ENCODE results near the gene AMMECR1. TPM values are rescaled to one million over a fixed set of nuclear protein-coding genes. Genes with fewer than 3 reads are reported as not detected.
A peak's percentile ranks its signal among the peaks of the same experiment; 100 is the strongest.

The AMMECR1 gene
- polyA plus RNA-seq, 12 donors: 7.4 to 12.4 (median 9.3) TPM; not detected in 1

DNA sequence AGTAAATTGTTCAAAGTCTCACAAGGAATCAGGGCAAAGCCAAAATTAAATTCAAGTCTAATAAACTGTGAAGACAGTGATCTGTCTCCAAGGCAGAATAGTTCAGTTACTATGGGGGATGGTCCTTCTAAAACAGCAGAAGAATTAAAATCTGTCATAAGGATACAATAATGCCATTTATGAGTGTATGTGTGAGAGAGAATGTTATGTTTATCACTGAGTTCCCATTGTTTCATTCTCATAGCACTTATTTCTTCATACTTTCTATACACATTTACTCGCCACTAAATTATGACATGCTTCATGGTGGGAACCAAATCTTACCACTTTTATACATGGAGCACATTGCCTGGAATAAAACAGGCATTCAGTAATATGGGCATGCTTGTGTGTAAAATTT, 102.5 kb downstream of the AMMECR1 start:
- no peak for DNase-seq

DNA sequence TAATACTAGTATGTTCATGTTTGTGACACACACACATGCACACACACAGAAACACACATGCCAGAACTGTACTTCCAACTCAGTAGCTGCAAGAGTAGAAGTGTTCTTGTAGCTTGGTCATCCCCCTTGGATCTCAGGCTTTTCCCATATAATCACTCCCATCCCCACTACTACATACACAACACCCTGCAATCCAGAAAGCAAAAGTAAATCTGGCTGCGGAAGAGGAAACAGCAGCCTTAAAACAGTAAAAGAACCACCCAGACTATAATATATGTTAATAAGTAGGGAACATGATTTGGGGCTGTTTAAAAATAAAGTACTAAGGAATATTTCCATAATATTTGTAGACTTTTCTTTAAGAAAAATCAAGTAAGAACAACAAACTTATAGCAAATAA, 103.2 kb downstream of the AMMECR1 start:
- DNase-seq: no peak

DNA sequence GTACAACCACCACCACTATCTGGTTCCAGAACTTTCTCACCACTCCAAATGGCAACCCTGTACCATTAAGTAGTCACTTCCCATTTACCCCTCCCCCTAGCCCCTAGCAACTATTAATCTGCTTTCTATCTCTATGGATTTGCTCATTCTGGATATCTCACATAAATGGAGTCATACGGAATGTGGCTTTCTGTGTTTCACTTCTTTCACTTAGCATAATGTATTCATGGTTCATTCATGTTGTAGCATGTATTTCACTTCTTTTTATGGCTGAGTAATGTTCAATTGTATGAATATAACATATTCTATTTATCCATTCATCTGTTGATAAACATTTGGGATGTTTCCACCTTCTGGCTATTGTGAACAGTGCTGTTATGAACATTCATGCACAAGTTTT, 104.7 kb downstream of the AMMECR1 start:
- DNase-seq: no peak

DNA sequence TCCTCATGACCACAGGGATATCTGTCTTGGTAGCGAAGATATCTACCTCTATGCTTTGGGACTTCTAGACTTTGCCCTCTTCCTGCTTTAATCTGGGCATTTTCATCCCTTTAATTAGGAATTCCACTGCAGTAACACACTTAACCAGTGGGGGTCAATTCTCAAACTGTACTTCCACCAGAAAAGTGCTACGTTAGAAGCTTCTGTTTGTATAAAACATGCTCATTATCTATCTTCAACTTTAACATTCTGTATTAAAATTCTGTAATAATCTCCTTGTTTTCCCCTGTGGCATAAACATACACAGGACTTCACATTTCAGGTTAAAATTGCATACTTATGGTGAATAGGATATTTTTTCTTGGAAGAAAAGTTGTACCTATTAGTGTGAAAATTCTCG, 105.6 kb downstream of the AMMECR1 start:
- DNase-seq: no peak

DNA sequence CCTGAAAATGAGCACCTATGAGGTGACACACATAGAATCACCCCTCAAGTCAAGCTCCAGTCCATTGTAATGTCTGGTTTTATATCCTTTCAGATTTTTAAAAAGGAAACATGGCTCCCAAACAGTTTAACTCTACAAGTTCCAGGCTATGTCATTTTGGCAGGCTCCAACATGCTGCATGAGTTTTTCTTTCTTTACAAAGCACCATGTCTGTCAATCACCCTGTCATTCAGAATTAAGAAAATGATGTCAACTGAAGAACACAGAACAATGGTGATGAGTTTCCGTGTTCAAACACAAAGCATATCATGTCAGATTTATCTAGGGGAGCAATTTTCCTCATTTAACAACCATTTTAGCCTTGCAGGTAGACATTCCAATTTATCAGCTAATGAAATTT, 106.5 kb downstream of the AMMECR1 start:
- no peak for DNase-seq

DNA sequence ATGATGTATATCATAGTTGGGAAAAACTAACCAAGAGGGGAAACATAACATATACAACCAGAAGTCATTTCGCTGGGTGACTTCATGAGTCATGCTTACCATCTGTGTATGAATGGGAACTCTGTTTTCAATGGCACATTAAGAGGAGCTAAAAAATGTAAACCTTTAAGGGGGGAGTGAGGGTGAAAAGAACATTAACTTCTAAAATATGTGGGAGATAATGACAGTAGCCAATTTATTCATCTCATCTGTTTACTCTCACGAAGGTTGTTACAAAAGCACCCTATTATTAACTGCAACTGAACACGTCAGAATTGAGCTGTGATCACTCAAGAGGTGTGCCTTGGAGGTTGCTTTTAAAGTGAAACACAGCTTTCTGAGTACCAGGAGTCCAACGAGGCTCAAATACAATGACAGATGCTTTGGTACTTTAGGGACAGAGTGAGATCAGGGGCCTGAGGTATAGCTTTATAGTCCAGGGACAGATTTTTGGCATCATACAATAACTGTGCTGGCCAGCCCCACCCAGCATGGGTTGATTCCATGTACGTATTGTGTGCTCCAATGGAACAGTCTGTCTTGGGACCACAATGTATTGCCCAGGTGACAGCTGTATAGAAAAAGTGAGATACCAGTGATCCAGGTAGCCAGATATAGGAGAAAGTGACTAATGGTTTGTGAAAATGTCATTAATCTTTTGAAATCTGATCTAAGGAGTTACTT, 107.3 kb downstream of the AMMECR1 start:
- no peak for DNase-seq

DNA sequence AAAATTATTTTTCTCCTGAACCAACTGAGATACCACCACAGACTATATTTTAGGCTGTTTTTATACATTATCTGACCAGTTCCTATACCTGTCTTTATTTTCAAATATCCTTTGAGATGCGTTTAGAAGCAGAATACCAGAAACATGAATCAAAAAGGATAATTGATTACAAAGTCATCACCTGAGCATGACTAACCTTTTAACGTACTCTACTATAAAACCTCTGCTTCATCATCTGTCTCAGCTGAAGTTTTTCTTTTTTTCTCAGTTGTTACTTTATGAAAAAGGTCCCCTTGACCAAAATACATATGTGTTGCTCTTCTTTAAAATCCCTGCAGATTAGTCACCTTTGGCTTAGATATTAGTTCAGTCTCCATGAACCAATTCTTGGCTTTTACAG, 109.8 kb downstream of the AMMECR1 start:
- no peak for DNase-seq

DNA sequence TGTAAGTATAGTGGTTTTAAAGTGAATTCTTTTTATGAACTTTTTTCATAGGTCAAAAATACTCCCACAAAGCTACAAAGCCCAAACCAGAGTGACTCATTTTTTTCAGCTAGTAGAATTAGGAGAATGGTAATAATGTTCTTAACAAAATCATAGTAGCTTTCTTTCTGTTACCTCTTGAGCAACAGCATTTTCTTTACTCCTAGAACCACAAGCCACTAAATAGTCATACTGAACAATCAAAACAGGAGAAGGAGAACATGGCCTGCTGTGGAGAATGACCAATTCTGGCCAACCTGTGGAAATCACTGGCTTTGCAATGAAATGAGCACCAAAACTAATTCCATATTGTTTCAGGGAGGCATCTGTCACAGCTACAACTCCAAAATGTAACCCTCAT, 112.9 kb downstream of the AMMECR1 start:
- DNase-seq: no peak

DNA sequence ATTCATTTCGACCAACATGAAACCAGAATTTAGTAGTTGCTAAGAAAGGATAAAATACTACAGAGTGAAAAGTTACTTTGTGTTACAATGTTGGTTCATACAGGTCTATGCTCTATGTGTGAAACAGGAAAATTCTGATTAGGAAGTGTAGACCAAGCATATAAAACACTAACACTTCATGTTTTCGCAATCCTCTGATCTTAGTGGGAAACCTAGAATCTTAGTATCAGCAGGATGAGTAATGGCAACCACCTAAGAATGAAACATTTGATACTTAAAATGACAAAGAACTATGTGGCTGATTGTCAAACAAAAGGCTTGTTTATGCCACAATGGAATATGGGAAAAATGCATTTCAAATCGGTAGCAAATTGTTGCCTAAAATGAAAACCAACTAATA, 116.1 kb downstream of the AMMECR1 start:
- DNase-seq: no peak

DNA sequence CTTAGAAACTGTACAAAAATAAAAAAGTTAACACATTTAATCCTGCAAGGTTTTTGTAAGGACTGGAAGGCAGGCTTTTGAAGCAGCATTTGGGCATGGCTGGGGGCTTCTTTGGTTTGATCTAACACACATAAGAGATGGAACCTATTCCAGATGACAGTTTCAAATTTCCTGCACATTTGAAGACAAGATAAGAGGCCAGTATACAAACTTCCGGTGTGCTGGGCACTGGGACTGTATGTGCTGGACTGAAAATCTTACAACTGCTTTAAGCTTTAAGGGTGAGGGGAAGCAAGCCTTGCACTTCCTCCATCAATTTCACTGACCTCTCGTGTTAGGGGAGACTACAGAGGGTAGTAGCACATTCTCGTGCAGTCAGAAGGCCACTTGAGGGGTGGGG, 122.9 kb downstream of the AMMECR1 start:
- no peak for DNase-seq

DNA sequence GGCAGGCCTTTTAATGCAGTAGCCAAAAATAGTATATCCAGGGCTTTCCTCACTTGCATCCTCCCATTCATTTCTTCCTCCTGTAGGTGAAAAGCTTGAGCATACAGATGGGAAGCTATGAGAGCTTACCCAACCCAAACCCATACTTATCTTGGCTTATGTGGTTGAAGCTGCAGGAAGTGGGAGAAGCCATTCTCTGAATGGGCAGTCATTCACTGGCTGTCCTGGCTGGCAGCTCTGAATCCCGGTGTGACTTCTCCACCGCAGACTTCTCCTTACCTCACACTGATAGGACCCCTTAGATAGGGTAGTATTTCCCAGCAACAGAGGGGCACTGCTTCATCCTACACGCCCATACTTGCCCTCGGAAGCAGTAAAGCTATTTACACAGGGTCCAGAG, 125.4 kb downstream of the AMMECR1 start:
- DNase-seq: no peak

DNA sequence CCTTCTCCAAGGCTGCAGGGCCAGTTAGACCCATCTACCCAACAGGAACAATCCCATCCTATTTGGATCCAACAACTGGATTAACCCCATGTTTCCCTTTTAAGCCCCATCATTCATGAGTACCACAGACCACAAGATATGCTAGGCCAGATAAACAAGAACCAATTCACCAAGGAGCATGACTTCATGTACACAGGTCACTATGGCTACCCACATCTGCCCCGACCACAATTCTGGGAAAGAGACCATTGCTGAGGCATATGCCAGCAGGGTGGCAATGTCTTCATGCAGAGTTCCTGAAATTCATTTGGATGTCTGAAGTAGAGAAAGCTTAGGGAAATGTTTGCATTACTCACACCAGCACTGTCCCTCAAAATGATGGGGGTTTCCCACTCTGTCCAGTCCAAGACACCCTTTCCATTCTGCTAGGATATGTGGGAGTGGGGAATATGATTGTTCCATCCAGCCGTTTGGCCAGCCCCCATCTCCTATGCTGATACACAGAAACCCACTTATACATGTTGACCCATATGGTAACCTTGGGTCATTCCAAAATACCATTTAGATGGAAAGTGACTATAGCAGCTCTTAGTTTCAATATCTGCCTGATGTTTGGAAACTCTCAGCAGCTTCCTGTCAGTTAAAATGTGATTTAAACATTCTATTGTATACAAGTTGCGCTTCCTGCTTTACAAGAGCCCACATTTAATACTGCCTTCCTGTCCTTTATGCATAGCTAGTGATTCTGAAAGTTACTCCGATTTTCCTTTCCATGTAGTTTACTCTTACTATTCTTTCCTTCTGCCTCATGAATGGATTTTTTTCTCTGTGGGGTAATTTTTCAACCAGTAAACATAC, 129.0 kb downstream of the AMMECR1 start:
- DNase-seq: no peak

DNA sequence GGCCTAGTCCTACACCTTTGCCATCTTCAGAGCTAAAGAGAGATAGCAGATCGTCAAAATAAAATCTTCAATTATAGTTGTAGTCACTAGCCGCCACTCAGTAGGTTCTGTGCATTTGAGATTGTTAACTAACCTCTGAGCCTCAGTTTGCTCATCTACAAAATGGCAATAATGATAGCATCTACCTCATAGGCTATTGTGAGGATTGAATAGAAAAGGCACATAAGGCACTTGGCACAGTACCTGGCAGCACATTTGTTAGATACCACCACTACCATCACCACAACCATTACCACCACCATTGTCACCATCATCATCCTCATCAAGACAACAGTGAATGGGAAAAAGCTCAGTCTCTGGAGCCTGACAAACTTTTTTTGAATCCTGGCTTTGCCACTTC, 134.6 kb downstream of the AMMECR1 start:
- DNase-seq: no peak

DNA sequence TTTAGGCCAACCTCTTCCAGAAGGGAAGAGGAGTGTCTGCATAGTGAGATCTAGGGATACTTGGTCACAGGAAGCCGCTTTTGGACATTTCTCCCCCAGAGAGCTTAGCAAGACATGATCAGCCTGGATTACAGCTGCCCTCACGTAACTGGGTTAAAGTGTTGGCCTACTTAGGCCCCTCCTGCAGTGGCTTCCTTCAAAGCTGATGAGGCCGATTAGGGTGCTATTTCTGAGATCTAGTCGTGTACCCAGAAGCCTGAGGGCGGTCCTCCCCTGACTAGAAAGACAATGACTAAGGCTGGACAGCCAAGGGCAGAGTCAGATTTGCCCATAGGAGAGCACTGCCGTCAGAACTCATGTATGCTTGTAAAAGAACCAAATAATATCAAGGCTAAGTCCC, 135.0 kb downstream of the AMMECR1 start:
- no peak for DNase-seq

DNA sequence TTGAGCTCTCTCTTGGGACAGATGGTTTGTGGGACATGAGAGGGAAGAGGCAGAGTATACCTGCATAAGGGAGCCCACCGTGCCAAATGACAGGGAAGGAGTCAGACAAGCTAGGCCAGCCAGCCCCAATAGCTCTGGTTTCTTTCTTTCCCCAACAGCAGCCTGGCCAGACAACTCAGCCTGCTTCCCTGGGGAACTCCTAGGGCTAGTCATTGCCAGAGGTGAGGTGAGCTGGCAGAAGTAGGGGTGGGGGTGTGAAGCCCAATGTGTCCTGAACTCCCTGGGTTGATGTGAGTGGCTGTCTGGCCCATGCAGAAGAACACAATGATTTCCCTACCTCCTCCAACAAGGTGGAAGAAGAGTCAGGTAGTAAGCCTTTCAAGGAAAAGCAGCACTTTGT, 135.5 kb downstream of the AMMECR1 start:
- DNase-seq: no peak

DNA sequence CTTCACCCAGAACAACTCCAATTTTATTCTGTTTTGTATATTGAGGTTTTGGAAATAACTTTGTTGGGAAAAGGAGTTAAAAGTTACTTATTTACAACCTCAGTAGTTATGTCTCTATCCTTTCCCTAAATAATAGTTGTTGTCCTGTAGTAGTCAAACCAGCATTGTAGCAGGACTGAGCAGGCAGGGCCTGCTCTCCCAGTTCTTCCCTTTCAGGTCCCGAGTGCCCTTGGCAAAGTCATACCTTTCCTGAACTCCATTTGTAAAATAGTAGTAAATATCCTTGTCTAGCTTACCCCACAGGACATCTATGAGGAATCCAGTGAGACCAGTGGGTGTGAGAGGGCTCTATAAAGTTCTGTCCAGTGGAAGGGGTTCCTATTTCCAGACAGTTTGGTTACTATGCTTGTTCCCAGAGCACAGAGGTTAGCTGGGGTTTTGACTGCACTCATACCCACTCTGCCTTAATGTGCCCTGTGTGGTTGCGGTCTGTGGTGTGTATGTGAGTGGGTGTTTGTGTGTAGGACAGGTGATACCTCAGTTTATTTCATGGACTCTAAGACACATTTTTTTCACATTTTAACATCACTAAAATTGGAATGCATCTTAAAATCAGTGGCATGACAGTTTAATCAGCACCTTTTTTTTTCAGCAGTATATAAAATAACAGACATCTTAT, 136.3 kb downstream of the AMMECR1 start:
- no peak for DNase-seq

DNA sequence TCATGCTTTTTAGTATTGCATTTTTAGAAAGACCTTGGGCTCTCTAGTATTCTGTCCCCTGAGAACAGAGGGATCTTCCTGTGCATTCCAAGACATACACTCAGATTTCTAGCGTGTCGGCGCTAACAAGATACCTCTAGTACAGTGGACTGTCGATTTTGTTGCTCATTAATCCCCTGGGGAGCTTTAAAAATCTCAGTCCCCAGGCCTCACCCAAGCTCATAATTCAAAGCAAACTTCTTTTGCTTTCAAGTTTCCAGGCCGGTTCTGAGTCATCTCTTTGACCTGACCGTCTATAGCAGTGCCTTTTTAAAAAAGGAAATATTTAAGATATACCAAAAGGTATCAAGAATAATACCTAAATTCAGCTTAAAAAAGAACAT, 137.0 kb downstream of the AMMECR1 start:
- DNase-seq: no peak

DNA sequence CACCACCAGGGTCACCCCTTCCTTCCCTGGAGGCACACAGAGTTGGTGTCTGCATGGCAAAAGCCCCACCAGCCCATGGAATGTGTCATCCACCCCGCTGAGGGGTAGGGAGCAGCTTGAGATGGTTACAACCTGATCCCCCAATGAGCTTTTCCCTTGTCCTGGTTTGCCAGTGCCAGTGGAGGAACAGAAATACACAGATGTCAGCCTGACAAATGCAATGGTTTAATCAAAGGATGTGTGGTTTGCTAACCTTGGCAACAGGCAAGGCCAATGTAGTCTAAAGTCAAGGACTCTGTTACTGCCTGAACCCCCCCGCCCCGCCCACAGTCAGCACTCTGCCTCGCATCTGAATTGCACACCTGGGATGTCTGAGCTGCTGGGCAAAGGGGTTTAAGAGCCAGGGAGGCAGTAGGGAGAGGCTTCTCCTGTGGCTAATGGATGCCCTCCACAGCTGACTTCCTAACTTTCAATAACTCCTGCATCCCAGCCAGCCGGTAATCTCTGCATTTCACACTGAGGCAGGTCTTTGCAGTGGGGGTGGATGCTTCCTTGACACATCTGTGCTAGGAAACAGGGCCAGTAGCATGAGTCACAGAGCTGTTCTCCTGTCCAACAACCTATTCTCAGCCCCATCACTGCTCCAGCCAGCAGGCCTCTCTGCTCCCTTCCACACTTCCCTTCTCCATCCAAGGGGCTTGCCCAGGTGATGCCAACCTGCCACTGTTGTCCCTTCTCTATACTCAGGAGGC, 137.5 kb downstream of the AMMECR1 start:
- peak; percentile 43 for DNase-seq

DNA sequence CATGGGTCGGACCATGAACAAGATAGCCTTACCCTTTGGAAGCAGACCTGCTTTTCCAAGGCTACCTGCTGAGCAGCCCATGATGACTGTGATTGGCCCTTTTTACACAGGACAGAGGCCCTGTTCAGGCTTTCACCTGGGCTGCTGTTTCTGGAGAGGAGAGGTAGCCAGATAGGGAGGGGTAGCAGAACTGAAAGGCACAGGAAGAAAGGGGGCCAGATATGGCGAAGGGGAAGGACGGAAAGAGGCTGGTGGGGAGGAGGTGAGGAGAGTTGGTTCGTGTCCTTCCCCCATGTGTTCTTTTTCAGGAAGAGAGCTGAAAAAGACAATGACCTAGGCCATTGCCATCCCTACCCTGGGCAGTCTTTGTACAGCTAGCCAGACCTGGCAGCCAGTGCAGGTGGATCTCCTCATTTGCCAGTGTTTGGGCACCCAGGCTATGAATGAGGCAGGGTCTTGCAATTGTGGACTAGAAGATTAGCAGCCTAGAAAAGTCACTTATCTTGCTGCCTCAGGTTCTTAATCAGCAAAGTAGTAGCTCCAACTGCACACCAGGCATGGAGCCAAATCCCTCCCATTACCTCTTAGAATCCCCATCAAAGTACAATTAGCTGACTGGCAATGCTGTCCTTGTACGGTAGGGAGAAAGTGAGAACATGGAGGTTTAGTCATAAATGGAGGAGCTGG, 139.6 kb downstream of the AMMECR1 start:
- DNase-seq: no peak

DNA sequence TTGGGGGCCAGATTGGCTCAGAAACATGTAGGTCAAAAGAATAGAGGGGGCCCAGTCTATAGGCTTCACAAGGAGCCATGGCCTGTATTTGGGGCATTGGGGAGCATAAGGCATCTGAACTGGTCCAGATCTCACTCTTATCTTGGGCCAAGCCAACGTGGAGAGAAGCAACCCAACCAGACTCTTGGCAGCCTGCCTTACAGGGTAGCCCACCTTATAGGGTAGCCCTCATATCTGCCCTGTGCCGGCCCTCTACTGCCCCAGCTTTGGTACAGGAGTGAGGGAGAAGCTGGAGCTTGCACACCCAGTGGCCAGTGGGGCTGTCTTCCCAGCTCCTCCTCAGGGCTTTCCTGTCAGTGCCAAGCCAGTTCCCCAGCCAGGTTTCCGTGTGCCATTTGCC, 142.2 kb downstream of the AMMECR1 start:
- no peak for DNase-seq

DNA sequence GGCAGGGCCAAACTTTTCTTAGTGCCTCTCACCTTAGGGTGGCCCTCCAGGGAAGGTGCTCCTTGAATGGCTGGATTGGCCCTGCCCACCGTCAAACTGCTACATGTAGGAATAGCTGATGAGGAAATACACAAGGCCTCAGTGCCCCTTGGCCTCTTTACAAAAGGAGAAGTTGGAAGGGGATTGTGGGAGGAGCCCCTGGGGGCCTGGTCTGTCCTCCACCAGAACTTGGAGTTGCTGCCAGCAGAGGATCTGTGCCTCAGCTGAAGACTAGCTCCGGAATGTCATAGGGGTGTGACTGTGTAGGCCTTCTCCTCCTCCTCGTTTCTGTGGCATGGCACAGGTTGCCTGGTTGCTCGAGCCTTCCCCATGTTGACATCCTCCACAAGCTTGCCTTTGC, 142.7 kb downstream of the AMMECR1 start:
- DNase-seq: no peak

All from muscle of arm (tissue), 12 donors.